ENCODE data around the gene NFATC1. TPM values are rescaled to one million over a fixed set of nuclear protein-coding genes. Genes with fewer than 3 reads are reported as not detected.

Gene NFATC1
- total RNA-seq, 4 donors from 2014 or later = 5.3 to 19.1 (median 11.8) TPM

- TF ChIP-seq POLR2A (IDR thresholded peaks at IDR 0.05) (no peak), EP300 (IDR thresholded peaks at IDR 0.05; ENCODE audit: low read depth) (no peak), POLR2AphosphoS5 (IDR thresholded peaks at IDR 0.05) (no peak)
- TF ChIP-seq, protein P1, sequence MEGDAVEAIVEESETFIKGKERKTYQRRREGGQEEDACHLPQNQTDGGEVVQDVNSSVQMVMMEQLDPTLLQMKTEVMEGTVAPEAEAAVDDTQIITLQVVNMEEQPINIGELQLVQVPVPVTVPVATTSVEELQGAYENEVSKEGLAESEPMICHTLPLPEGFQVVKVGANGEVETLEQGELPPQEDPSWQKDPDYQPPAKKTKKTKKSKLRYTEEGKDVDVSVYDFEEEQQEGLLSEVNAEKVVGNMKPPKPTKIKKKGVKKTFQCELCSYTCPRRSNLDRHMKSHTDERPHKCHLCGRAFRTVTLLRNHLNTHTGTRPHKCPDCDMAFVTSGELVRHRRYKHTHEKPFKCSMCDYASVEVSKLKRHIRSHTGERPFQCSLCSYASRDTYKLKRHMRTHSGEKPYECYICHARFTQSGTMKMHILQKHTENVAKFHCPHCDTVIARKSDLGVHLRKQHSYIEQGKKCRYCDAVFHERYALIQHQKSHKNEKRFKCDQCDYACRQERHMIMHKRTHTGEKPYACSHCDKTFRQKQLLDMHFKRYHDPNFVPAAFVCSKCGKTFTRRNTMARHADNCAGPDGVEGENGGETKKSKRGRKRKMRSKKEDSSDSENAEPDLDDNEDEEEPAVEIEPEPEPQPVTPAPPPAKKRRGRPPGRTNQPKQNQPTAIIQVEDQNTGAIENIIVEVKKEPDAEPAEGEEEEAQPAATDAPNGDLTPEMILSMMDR (IDR thresholded peaks at IDR 0.05) = no peak
- Histone ChIP-seq H3K36me3 (no peaks in the 10 kb centered on the region), H3K27me3 (no peaks in the 10 kb centered on the region), H3K27ac (no peak overlapping the region), H3K9me3 (no peaks in the 10 kb centered on the region), H3K4me1 (peaks cover 9 to 13% (median 10%) of the 10 kb centered on the region in 4 donors), H3K4me3 (no peak overlapping the region)
- in situ Hi-C loops (cut with MboI; ENCODE audit: low pct_ligation_motif_present in 1 of 4, low pct_unique_long_range_greater_than_20kb in 1 of 4, low sequenced_read_pairs in 3 of 4) (no loop called here), intact Hi-C loops (cut with DNase I; ENCODE audit: low total_unique reads) (no loop called here)
- DNase-seq = no peak
- 67 to 70% methylated on average over 5 to 32 of the region's 32 CpGs for WGBS, 2 donors (ENCODE audit: low coverage in 1 of 2)
Measured at GRCh38 chr18:79453816-79454735, 58.3 kb downstream of the NFATC1 start.

DNA sequence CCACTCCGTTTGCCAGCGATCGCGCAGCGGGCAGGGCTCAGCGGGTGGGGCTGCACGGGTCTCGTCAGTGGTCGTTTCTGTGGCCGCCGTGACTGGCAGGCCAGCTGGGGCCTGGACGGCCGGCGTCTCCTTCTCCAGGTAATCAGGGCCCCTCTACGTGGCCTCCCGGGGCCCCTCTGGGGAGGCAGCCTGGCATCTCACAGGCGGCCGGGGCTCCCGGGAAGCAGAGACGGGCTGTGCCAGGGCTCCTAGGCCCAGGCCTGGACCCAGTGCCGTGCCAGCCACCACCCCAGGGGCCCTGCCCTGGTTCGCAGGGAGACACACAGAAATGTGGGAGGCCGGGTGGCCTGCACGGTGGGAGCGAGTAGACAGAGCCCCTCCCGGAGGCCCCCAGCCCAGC is 59.5 kb downstream of the NFATC1 start:
- Histone ChIP-seq H3K27ac (no peak overlapping the region), H3K36me3 (no peaks in the 10 kb centered on the region), H3K4me1 (peaks cover 9 to 13% (median 11%) of the 10 kb centered on the region in 4 donors), H3K27me3 (no peaks in the 10 kb centered on the region), H3K4me3 (no peak overlapping the region), H3K9me3 (no peaks in the 10 kb centered on the region)
- in situ Hi-C loops (cut with MboI; ENCODE audit: low pct_ligation_motif_present in 1 of 4, low pct_unique_long_range_greater_than_20kb in 1 of 4, low sequenced_read_pairs in 3 of 4) (no loop called here), intact Hi-C loops (cut with DNase I; ENCODE audit: low total_unique reads) (no loop called here)
- WGBS, 2 donors (ENCODE audit: low coverage in 1 of 2) = 93% methylated on average over 23 of the region's 26 CpGs; no CpG with 5 or more reads in 1 of the 2 donors
- no peak for TF ChIP-seq EP300 (IDR thresholded peaks at IDR 0.05; ENCODE audit: low read depth)
- no peak for TF ChIP-seq POLR2AphosphoS5 (IDR thresholded peaks at IDR 0.05)
- TF ChIP-seq POLR2A (IDR thresholded peaks at IDR 0.05) = no peak
- TF ChIP-seq, protein P1 (IDR thresholded peaks at IDR 0.05) = no peak
- DNase-seq = no peak

- intact Hi-C loops (cut with DNase I; ENCODE audit: low total_unique reads) = no loop called here
- Histone ChIP-seq H3K27ac (no peak overlapping the region), H3K36me3 (no peaks in the 10 kb centered on the region), H3K4me3 (no peak overlapping the region), H3K9me3 (no peaks in the 10 kb centered on the region), H3K4me1 (peaks cover 9 to 13% (median 11%) of the 10 kb centered on the region in 4 donors), H3K27me3 (no peaks in the 10 kb centered on the region)
- WGBS, 2 donors (ENCODE audit: low coverage in 1 of 2) = 95% methylated on average over 32 of the region's 37 CpGs; no CpG with 5 or more reads in 1 of the 2 donors
- DNase-seq = no peak
- TF ChIP-seq, protein P1 (IDR thresholded peaks at IDR 0.05) = no peak
- no peak for TF ChIP-seq EP300 (IDR thresholded peaks at IDR 0.05; ENCODE audit: low read depth)
- in situ Hi-C loops (cut with MboI; ENCODE audit: low pct_ligation_motif_present in 1 of 4, low pct_unique_long_range_greater_than_20kb in 1 of 4, low sequenced_read_pairs in 3 of 4) = no loop called here
Measured at GRCh38 chr18:79456105-79456980, 60.6 kb downstream of the NFATC1 start.

- H3K36me3 ChIP-seq = no peaks in the 10 kb centered on the region
- in situ Hi-C loops (cut with MboI; ENCODE audit: low pct_ligation_motif_present in 1 of 4, low pct_unique_long_range_greater_than_20kb in 1 of 4, low sequenced_read_pairs in 3 of 4) = no loop called here
- no peak overlapping the region for H3K27ac ChIP-seq
- no peak for DNase-seq
- no peaks in the 10 kb centered on the region for H3K9me3 ChIP-seq
- H3K4me1 ChIP-seq = peaks cover 9 to 13% (median 11%) of the 10 kb centered on the region in 4 donors
- H3K4me3 ChIP-seq = no peak overlapping the region
- no peaks in the 10 kb centered on the region for H3K27me3 ChIP-seq
- intact Hi-C loops (cut with DNase I; ENCODE audit: low total_unique reads) = no loop called here
- TF ChIP-seq, protein P1 (IDR thresholded peaks at IDR 0.05) = no peak
- TF ChIP-seq POLR2A (IDR thresholded peaks at IDR 0.05) (no peak), POLR2AphosphoS5 (IDR thresholded peaks at IDR 0.05) (no peak), EP300 (IDR thresholded peaks at IDR 0.05; ENCODE audit: low read depth) (no peak)
- WGBS, 2 donors (ENCODE audit: low coverage in 1 of 2) = 84 to 95% methylated on average over 4 to 12 of the region's 12 CpGs
Measured at GRCh38 chr18:79457239-79457638, 61.5 kb downstream of the NFATC1 start.

Data from transverse colon (tissue), 4 donors.